Measurements from ENCODE around the gene UEVLD.
"Not testable (repeated sequence)": the region's sequence is repeated elsewhere in the genome, so short reads cannot be mapped to it uniquely, and the experiment has no call there.

Gene UEVLD

GRCh38 chr11:18588297-18589252, at the start of gene UEVLD:
TSS of gene UEVLD (minus strand) at chr11:18588734. CDS start at chr11:18588654, 80 bp downstream.
- peak; percentile 69 for DNase-seq

GRCh38 chr11:18634140-18635032, 45.9 kb upstream of the UEVLD start, which contains the start of gene SPTY2D1:
TSS of gene SPTY2D1 (minus strand) at chr11:18634342. CDS start at chr11:18634257, 85 bp downstream.
- peak; percentile 97 for DNase-seq

GRCh38 chr11:18633256-18634139, 45.0 kb upstream of the UEVLD start:
- no peak for DNase-seq

- DNase-seq, result no peak
Measured at GRCh38 chr11:18632841-18633240, 44.3 kb upstream of the UEVLD start.

- DNase-seq, result no peak
Measured at GRCh38 chr11:18624161-18624560, 35.6 kb upstream of the UEVLD start.

GRCh38 chr11:18623707-18624106, 35.2 kb upstream of the UEVLD start:
- no peak for DNase-seq

- DNase-seq, result no peak
Measured at GRCh38 chr11:18618342-18619025, 29.9 kb upstream of the UEVLD start.

- DNase-seq, result no peak
Measured at GRCh38 chr11:18617688-18618341, 29.3 kb upstream of the UEVLD start.

GRCh38 chr11:18615628-18616392, 27.3 kb upstream of the UEVLD start:
- DNase-seq, result no peak

GRCh38 chr11:18614667-18615066, 26.1 kb upstream of the UEVLD start:
- DNase-seq, result no peak

- DNase-seq, result no peak
Measured at GRCh38 chr11:18612394-18612793, 23.9 kb upstream of the UEVLD start.

- DNase-seq, result no peak
Measured at GRCh38 chr11:18611196-18611595, 22.7 kb upstream of the UEVLD start.

GRCh38 chr11:18608376-18608775, 19.8 kb upstream of the UEVLD start:
- no peak for DNase-seq

GRCh38 chr11:18600915-18601569, 12.5 kb upstream of the UEVLD start:
- DNase-seq, result no peak

- DNase-seq, result no peak
Measured at GRCh38 chr11:18599739-18600230, 11.3 kb upstream of the UEVLD start, which contains the start of gene MISFA. TSS of gene MISFA (plus strand) at chr11:18599789. CDS start at chr11:18599929, 140 bp downstream.

GRCh38 chr11:18594999-18595749, 6.6 kb upstream of the UEVLD start:
- no peak for DNase-seq

GRCh38 chr11:18594088-18594487, 5.6 kb upstream of the UEVLD start:
- DNase-seq, result not testable (repeated sequence)

- no peak for DNase-seq
Measured at GRCh38 chr11:18590571-18590970, 2.0 kb upstream of the UEVLD start.

GRCh38 chr11:18581825-18582224, 6.7 kb downstream of the UEVLD start:
- DNase-seq, result no peak

Data from NCI-H2227 treated with DMSO at 0.1 percent for 48 hours (cell line).